ENCODE results near the gene B3GAT1.

The B3GAT1 gene

DNA sequence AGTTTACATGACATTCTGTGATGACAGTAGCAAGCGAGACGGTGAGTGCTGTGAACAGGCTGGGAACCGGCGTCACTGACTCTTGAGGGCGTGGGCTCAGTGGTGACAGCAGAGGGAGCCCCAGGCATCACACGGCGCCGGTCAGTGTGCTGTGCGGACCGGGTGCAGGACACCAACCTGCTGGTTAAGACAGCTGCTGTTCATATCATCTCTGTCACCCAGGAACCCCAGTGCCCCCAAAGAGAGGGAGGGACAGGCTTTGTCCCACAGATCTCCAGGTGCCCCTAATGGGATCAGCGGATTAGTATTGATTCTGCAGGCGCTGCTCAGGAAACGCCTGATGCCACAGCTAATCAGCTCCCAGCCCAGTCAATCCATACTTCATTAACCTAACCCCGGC is 18.4 kb downstream of the B3GAT1 start:
- in situ Hi-C loops (cut with HindIII; ENCODE audit: low sequenced_read_pairs) = no loop called here

DNA sequence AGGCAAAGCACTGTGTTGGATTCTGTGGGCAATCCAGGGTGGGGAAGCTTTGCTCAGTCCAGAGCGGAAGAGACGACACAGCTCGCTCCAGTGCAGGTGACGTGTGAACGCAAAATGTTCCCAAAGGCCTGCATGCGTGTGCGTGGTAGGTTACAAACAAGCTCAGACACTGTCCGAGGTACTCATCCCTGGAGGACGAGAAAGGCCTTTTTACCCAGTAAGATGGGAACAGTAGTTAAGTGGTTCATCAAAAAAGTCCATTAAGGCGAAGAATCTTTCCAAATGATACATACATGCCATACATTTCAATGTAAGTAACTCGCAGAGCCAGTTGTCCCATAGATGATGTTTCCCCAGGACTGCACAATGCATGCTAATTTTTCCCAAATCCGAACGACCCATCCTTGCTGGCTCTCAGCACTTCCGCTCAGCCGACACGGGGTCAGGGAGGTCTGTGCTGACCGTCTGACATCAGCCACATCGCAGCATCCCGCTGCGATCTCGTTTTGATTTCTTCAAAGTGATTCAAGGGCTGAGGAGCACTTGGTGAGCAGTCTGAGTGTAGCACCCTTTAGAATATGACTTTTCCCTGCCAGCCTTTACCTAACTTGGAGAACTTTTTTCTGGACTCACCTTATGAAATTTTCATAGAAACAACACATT is 19.0 kb downstream of the B3GAT1 start:
- in situ Hi-C loops (cut with HindIII; ENCODE audit: low sequenced_read_pairs) = no loop called here

DNA sequence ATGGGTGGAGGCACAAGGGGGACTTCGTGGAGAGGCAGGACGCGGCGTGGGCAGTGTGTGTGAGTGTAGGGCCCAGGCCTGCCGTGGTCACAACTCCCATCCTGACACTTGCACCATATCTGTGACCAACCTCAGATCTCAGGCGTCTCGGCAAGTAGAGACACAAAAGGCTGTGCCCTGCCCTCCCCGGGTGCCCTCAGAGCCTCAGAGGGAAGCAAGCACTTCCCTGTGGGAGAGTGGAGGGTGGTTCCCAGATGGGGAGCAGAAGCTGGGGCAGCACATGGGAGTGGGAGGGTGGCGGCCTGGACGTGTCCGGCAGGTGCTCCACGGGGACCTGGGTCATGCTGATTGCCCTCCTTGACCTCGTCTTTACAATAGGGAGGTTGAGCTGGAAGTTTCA is 20.4 kb downstream of the B3GAT1 start:
- in situ Hi-C loops (cut with HindIII; ENCODE audit: low sequenced_read_pairs) = no loop called here

DNA sequence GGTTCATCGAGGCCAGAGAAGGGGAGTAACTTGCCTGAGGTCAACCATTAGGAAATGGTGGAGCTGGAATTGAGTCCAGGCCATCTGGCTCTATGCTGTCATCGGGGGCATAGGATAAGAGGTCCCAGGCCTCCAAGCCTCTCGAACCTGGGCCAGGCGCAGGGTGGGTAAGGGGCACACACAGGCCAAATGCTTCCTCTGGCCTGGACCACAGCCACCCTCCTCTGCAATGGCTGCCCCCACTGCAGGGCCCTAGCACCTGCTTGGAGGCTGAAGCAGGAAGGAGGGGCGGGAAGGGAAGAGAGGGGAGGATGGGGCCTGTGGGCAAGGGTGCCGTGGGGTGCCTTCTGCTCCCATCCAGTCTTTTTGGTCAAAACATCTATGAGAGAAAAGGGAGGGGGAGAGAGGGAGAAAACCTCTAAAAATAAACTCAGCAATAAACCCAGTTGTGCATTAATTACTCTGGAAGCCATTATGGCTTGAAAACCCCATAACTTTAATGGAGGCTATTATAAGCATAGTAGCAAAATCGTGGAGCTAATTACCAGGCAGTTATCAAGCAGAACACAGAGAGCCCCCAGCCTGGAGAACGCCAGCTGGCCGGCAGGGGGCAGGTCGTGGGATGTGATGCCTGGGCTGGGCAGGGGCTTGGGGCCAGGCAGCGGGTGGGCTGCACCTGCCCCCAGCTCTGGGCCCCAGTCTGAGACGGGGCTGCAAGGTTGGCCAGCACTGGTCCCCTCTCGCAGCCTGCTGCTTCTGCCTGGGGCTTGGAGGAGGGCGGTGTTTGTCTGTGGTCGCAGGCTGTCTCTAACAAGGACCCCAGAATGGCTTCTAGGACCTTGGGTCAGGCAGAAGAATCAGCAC is 21.1 kb downstream of the B3GAT1 start:
- in situ Hi-C loops (cut with HindIII; ENCODE audit: low sequenced_read_pairs) = no loop called here

DNA sequence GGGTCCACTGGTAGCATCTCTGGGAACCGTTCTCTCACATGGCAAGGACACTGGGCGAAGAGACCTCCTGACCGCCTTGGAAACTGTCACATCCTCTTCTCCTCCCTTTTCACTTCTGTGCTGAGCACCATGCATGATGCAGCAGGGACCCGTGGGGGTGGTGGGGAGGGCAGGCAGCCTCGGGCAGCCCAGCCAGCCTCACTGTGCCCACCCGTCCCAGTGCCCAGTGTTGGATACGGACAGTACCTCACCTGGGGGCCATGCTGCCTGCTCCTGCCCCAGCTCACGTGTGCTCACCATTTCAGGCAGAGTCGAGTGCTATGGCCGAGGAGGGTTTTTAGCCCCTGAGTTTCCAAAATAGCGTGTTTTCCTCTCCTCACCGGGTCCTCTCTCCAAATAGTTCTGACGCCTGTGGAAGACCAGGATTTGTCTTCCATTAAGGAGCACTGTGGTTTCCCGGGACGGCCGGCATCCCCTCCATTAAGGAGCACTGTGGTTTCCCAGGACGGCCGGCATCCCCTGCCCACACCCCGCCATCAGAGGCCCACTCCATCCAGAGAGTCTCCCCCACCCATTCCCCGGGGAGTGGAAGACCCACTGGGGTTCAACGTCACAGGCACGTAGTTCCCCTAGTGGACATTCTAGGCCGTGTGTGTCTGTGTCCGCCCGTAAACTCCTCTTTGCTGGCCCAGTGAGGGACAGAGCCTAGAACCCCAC is 22.4 kb downstream of the B3GAT1 start:
- in situ Hi-C loops (cut with HindIII; ENCODE audit: low sequenced_read_pairs) = no loop called here

DNA sequence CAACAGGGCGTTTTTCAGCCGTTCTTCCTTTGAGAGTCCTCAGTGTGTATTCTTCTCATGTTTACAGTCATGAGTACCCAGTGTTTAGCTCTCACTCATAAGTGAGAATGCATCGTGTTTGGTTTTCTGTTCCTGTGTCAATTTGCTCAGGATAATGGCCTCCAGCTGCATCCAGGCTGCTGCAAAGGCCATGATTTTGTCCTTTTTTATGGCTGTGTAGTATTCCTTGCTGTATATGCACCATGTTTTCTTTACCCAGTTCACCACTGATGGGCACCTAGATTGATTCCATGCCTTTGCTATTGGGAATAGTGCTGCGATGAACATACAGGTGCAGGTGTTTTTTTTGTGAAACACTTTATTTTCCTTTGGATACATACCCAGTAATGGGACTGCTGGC is 23.5 kb downstream of the B3GAT1 start:
- in situ Hi-C loops (cut with HindIII; ENCODE audit: low sequenced_read_pairs) = no loop called here

DNA sequence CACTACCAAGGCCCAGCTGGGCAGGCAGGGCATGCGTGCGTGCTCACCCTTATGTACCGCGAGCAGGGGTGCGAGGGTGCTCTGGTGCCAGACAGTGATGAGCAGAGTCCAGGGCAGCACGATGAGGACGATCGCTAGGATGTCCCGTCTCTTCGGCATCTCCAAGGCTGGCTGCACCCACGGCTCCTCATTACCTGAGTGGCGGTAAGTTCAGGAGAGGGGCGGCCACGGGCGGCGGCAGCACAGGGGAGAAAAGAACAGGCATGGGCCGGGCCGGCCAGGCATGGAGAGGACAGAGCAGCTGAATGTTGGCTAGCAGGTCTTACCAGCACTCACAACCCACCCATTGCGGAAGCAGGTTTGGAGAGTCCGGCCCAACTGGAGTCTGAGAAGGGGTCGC is 24.5 kb downstream of the B3GAT1 start:
- in situ Hi-C loops (cut with HindIII; ENCODE audit: low sequenced_read_pairs) = no loop called here

DNA sequence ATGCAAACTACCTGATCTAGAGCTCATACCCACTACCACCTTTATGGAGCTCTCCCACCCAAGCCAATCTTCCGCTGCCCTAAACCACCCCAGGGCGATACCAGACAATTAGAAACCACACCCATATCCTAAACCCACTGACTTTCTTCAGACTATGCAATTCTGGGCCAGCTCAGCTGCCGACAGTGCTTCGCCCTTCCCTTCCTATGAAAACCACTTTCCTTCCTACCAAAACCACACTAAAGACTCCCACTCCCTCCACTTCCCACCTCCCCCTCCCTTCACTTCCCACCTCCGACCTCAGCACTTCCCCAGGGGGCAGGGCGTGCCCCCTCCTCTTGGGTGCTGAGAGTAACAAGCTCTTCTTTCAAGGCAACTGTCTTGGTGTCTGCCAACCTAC is 25.1 kb downstream of the B3GAT1 start:
- in situ Hi-C loops (cut with HindIII; ENCODE audit: low sequenced_read_pairs) = no loop called here

DNA sequence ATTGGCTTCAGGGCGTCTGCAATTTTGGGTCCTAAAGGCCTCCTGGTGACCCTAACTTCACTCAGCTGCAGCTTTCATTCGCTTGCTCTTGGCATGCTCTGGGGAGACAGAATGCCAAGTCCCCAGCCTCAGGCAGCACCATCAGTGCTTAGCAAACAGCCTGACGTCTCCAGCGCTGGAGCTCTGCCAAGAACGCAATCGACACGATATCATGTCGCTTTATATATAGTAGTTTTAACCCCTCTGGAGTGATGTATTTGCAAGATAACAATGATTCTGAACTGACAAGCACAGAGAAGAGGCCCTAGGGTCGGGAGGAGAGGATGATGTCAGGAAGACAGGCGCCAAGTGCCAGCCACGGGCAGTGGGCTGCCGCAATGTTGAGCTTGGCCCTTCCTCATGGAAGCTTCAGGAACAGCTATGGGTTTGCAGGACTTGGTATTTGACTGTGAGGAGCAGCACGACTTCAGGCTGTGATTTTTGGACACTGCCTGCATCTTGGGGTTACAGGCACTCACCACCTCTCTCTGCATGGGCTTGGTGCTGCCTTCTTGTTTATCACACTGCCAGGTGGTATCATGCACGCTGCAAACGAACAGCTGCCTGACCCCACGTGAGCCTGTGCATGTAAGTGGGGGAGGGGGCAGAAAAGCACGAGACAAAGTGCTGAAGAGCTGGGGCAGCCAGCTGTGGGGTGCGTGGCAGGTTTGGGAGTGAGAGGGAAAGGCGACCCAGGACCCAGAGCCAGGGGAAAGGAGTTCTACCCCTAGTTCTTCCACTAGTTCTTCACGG is 26.1 kb downstream of the B3GAT1 start:
- in situ Hi-C loops (cut with HindIII; ENCODE audit: low sequenced_read_pairs) = no loop called here

DNA sequence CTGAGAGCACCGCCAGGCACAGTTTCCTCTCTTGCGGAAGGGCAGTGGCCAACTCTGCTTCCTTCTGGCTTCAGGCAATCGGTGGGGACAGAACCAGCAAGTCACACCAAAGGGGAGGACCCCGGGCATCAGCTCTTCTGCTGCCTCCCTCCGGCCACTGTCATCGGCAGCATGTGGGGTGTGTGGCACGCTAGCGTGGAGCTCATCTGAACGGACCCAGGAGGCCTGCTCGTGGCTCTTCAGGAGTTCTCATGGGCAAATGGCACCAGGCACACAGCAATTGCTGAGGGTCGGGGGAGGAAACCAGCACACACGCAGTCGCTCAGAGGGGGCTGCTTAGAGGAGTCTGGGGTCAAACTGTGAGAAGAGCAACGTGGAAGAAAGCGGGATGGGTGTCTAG is 26.9 kb downstream of the B3GAT1 start:
- in situ Hi-C loops (cut with HindIII; ENCODE audit: low sequenced_read_pairs) = no loop called here

DNA sequence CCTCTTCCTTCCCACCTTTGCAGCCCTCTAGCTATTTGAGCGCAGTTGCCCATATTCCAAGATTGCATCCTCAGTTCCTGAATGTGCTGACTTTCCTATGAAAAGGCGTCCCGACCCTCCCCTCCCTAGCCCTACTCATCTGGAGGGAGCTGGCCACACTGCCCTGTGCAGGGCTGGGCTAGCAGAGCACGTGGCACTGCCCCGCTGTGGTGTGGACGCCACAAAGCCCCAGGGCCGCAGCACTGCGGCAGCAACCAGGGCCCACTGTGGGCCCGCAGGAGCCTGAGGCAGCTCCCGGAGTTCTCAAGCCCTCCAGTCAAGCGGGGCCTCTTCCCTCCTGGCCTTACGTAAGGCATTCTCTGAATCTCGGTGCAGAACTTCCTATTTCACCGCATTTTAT is 27.6 kb downstream of the B3GAT1 start:
- in situ Hi-C loops (cut with HindIII; ENCODE audit: low sequenced_read_pairs) = no loop called here

DNA sequence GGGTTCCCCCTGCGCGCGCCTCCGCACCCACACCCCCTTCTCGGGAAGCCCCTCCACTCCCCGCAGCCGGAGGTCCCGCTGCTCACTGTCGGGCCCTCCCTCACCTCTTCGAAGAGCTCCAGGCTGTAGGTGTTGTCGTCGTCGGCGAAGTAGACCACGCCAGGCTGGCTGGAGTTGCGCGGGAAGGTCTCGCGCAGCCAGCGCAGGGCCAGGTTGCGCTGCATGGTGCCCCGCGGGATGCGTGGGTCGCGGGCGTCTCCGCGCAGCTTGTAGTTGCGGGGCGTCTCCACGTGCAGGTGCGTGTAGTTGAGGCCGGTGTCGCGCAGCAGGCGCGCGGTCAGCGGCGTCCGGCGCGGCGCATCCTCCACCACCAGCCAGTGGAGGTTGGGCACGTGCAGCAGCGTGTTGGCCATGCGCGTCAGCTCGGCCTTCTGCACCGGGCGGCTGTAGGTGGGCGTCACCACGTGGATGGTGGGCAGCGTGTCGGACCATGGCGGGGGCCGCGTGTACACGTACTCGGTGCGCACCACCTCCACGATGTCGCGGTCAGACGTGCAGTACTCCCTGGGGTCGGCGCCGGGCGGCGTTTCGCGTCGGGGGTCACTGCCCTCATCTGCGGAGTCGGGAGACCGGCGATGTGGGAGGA is 28.3 kb downstream of the B3GAT1 start:
- in situ Hi-C loops (cut with HindIII; ENCODE audit: low sequenced_read_pairs) = no loop called here

DNA sequence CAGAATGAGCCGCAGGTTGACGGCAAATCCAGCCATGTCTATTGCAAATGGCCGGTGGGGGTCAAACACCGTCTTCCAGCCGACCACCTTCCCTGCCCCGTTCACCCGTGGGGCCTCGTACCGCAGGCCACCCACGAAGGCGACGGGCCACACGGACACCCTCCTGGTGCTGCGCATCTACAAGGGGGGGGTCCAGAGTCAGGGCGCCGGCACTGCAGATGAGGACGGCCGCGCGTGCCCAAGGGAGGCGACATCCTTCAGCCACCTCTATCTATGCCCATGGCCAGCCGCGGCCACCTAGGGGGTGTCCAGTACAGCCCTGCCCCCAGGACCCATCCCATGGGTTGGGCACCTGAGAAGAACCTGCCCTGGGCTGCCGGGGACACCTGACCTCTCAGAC is 29.2 kb downstream of the B3GAT1 start:
- in situ Hi-C loops (cut with HindIII; ENCODE audit: low sequenced_read_pairs) = no loop called here

DNA sequence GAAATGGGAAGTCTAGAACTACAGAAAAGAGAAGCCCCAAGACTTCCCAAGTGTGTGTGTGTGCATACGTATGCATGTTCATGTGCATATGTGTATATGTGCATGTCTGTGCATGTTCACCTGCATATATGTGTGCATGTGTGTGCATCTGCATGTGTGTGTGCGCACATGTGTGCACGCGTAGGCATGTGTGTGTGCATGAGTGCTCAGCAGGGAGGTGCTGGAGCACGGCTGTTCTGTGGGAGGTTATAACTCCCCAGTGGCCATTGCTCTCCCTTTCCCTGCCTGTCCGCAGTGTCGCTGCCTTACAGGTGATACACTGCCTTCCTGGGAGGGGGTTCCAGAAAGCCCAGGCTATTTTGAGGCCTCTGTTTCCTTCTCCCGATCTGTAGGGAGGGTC is 29.8 kb downstream of the B3GAT1 start:
- in situ Hi-C loops (cut with HindIII; ENCODE audit: low sequenced_read_pairs) = no loop called here

DNA sequence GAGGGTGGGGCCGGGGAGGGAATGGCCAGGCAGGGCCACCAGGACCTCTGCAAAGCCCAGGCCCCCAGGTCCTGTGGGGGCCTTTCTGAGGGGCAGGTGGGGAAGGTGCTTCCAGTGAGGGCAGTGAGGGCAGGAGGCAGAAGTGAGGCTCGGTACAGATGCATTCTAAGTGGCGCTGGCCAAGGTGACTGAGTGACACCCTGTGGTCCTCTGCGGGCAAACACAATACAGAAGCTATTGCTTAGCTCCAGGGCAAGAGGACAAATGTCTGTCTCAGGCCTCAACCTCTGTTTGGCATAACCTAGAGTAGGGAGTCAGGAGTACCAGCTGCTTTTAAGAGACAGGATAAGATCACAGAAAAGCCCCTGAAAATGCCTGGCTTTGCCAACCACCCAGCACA is 31.3 kb downstream of the B3GAT1 start:
- in situ Hi-C loops (cut with HindIII; ENCODE audit: low sequenced_read_pairs) = no loop called here

DNA sequence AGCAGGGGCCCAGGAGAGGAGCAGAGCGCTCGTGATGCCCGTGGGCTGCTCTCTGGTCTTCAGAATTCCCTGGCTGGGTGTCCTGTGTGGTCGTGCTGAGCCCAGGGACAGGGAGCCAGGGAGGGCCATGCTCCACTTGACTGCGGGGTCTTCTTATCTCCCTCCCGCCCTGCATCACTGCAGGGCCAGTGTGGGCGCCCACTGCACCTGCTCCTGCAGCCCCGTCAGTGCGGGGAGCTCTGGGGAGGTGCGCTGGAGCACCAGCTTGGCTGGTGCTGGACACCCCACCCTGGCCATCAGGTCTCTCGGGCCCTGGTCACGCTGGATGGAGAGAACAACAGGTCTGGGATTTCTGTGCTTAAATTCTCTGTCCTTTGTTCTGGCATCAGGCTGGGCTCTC is 31.8 kb downstream of the B3GAT1 start:
- in situ Hi-C loops (cut with HindIII; ENCODE audit: low sequenced_read_pairs) = no loop called here

DNA sequence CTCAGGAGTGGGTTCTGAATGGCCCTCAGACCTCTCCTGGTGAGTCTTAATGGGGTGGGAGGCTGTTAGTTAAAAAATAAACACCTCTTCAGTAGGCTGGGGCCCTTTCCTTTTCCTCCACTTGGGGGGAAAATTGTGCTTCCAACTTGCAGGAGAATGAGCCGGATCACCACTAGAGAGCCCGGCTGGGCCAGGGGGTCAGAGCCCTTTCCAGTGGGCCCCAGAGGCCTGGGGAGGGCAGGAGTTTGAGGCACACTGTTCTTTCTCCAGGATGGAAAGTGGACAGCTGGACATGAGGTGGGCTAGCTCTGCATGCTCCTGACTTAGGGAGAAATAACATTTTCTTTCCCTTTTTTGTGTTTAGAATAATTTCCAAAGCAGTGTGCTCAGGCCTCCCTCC is 32.8 kb downstream of the B3GAT1 start:
- in situ Hi-C loops (cut with HindIII; ENCODE audit: low sequenced_read_pairs) = no loop called here

DNA sequence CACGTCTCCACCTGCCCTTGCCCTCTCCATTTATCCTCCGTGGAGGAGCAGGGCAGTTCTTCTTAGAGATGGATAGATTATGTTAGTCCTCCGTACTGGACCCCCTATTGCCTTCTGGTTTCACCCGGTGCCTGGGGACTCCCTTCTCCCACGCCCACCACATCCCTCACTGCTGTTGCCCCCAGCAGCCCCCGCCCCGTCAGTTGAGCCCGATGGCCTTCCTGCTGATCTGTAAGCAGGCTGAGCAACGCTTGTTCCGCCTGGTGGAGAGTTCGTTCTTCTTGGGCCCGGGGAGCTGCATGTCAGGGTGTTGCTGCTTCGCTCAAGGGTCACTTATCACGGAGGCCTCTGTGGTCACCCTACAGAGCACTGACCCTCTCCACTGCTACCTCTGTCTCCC is 34.2 kb downstream of the B3GAT1 start:
- in situ Hi-C loops (cut with HindIII; ENCODE audit: low sequenced_read_pairs) = no loop called here

DNA sequence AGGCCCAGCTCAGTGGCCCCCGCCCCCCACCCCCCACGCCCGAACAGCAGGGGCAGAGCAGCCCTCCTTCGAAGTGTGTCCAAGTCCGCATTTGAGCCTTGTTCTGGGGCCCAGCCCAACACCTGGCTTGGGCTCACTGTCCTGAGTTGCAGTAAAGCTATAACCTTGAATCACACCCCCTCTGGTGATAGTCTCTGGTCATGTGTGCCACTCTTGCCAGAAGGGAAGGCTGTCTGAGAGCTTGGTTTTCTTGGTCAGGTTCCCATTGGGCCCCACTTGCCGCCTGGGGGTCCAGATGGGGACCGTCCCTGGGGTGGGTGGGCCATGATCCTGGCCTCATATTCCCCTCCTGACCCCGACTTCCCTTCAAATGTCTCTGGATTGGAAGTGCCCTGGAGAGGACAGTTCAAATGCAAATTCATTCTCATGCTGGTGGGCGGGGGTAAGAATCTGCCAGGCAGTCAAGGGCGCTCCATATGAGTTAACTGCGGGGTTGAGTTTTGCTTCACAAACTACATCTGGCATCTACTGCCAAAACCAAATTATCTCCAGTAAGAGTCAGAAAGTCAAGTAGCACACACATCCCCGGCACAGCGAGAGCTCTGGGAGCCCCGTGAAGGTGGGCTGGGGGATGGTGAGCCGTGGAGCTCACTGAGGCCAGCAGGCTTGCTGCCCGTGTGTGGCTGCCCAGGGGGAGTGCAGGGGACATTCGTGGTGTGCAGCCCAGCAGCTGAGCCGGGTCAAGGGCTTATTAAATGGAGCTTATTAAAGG is 35.7 kb downstream of the B3GAT1 start:
- in situ Hi-C loops (cut with HindIII; ENCODE audit: low sequenced_read_pairs) = no loop called here

All from DLD1 (cell line).